K562 (cell line): ENCODE data around the gene NAXE.

Experiments
- JUN ChIP-seq, 2 experiments: sonication (generic) in 1 of 2; formaldehyde crosslinking in 1 of 2; IDR thresholded peaks; 2 replicates each; pipeline versions ENCODE4 v1.6.1 to v1.8.0; 2012 to 2022; ENCODE audit warnings: borderline replicate concordance in 2 of 2, mild to moderate bottlenecking in 2 of 2, improper control_type of control experiment in 1 of 2, low read depth in 1 of 2, low read length in 1 of 2, missing genetic modification reagents in 1 of 2
- NCOA1 ChIP-seq: fragments of 450-650 bp; IDR thresholded peaks from 2 replicates; pipeline ENCODE4 v1.6.1; 2016; ENCODE audit warnings: low read depth
- NFYB ChIP-seq: IDR thresholded peaks from 2 replicates; pipeline ENCODE4 v1.6.1; 2011; ENCODE audit warnings: mild to moderate bottlenecking, moderate library complexity; ENCODE audit not compliant: insufficient read length; ENCODE audit errors: extremely low read depth
- STAG1 ChIP-seq: sonication (generic); formaldehyde crosslinking; IDR thresholded peaks from 2 replicates; pipeline ENCODE4 v1.5.0; 2020; ENCODE audit warnings: missing genetic modification reagents, borderline replicate concordance
- TF ChIP-seq, protein P1 (sequence below), 3 experiments: IDR thresholded peaks in 2 of 3; conservative IDR thresholded peaks in 1 of 3; 2 replicates each; pipeline ENCODE4 v1.5.1; 2011 to 2012; ENCODE audit warnings: low read length in 3 of 3, mild to moderate bottlenecking in 3 of 3, control low read depth in 2 of 3, improper control_type of control experiment in 1 of 3, inconsistent platforms in 1 of 3, low read depth in 1 of 3, mixed read lengths in 1 of 3, moderate library complexity in 1 of 3; ENCODE audit not compliant: insufficient read depth in 2 of 3

DNA sequence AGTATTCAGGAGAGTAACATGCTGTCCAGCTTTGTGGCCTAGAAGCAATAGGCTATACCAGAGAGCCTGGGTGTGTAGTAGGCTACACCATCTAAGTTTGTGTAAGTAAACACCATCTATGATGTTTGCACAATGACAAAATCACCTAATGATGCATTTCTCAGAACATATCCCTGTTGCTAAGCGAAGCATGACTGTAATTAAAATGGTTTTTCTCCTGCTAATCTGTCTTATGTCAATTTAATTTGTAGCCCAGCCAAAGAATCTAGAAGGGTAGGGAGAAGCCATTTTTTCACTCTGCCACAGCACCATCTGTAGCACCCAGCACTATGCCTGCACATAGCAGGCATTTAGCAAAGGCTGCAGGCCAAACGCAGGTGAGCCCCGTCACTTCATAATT, 14.0 kb upstream of the NAXE start:
- no peak for TF ChIP-seq STAG1 (CRISPR knock-in tag)
- TF ChIP-seq, protein P1, sequence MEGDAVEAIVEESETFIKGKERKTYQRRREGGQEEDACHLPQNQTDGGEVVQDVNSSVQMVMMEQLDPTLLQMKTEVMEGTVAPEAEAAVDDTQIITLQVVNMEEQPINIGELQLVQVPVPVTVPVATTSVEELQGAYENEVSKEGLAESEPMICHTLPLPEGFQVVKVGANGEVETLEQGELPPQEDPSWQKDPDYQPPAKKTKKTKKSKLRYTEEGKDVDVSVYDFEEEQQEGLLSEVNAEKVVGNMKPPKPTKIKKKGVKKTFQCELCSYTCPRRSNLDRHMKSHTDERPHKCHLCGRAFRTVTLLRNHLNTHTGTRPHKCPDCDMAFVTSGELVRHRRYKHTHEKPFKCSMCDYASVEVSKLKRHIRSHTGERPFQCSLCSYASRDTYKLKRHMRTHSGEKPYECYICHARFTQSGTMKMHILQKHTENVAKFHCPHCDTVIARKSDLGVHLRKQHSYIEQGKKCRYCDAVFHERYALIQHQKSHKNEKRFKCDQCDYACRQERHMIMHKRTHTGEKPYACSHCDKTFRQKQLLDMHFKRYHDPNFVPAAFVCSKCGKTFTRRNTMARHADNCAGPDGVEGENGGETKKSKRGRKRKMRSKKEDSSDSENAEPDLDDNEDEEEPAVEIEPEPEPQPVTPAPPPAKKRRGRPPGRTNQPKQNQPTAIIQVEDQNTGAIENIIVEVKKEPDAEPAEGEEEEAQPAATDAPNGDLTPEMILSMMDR (IDR thresholded peaks at IDR 0.05 in 2 of 3, conservative IDR thresholded peaks at IDR 0.05 in 1 of 3; ENCODE audit: insufficient read depth in 2 of 3, low read depth in 1 of 3, low read length in 3 of 3) = no peak
- TF ChIP-seq NCOA1 = no peak
- TF ChIP-seq JUN (IDR thresholded peaks at IDR 0.05; ENCODE audit: borderline replicate concordance, low read depth, low read length) = no peak
- no peak for TF ChIP-seq JUN (CRISPR knock-in tag; IDR thresholded peaks at IDR 0.05; ENCODE audit: borderline replicate concordance)
- no peak for TF ChIP-seq NFYB
